Mesodermal cell (in vitro differentiated cells): ENCODE results near the gene ATP11A.

ENCODE experiments used
- H3K27ac ChIP-seq: 2 replicates; pipeline ENCODE4 v1.7.0; 2013; ENCODE audit warnings: mild to moderate bottlenecking, low read depth, low read length, moderate library complexity; ENCODE audit not compliant: severe bottlenecking
- H3K36me3 ChIP-seq: 2 replicates; pipeline ENCODE4 v1.7.1; 2013; ENCODE audit warnings: mild to moderate bottlenecking, low read length, moderate library complexity; ENCODE audit not compliant: control insufficient read depth, insufficient read depth
- H3K4me1 ChIP-seq: one replicate; pipeline ENCODE4 v1.7.1; 2013; ENCODE audit warnings: mild to moderate bottlenecking, low read length; ENCODE audit not compliant: insufficient read depth, control insufficient read depth, poor library complexity, severe bottlenecking
- H3K4me3 ChIP-seq: 2 replicates; pipeline ENCODE4 v1.7.0; 2013; ENCODE audit warnings: low read length, control low read depth, mild to moderate bottlenecking; ENCODE audit not compliant: insufficient read depth, poor library complexity, severe bottlenecking; ENCODE audit errors: extremely low read depth
- H3K9me3 ChIP-seq: 2 replicates; pipeline ENCODE4 v1.7.1; 2013; ENCODE audit warnings: mild to moderate bottlenecking, low read length, moderate library complexity; ENCODE audit not compliant: control insufficient read depth
- WGBS, 2 experiments: methylation state at CpG; one replicate each; pipeline ENCODE4 v1.1.5; 2013; ENCODE audit warnings: missing lambda C conversion rate in 2 of 2; ENCODE audit not compliant: insufficient coverage in 2 of 2; 5-methylcytosine and 5-hydroxymethylcytosine counted together

Gene ATP11A

GRCh38 chr13:112888238-112889111 is 198.6 kb downstream of the ATP11A start:
- Histone ChIP-seq H3K4me1 (peaks cover 11% of the 10 kb centered on the region), H3K9me3 (no peaks in the 10 kb centered on the region)
- WGBS, 2 experiments = 94 to 95% methylated on average over 27 to 33 of the region's 34 CpGs

DNA sequence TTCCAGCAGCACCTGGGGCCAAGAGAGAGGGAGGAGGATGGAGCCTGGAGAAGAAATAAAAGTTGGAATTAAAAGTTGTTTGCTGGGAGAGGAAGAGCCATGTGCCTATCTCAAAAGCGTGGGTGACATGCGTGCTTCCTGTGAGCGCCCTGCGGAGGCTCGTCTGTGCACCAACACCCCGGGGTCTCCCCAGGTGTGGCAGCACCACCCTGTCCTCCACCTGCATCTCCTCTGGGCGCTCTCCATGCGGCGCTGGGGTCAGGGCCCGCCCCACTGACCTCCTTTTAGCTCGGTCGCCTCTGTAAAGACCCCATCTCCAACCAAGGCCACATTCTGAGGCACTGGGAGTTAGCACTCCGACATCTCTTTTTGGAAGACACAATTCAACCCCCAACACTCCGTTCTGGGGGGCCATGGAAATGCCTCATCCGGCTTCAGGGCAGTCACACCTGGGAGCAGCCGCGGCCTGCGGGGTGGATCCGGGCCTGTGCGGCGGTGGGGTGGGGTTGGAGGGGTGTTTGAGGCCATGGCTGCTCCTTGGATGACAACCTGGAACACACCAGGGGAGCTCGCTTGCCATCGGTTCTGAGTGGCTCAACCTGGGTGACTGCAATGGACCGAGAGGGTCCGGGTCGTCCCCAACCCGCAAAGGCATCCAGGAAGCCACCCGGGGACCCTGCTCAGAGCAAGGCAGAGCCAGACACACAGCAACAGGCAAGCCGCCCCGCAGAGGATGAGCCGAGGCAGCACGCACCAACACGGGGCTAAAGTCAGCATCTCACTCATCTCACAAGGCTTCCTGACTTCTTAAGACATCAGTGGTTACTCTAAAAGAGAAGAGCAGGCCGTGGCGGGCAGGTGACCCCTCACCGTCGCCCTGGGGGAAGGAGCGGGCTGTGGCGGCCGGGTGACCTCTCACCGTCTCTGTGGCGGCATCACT is 199.8 kb downstream of the ATP11A start:
- no peaks in the 10 kb centered on the region for H3K9me3 ChIP-seq
- WGBS, 2 experiments = 91 to 93% methylated on average over 41 of the region's 42 CpGs
- no peak overlapping the region for H3K27ac ChIP-seq
- H3K36me3 ChIP-seq = peaks cover 6% of the 10 kb centered on the region
- no peak overlapping the region for H3K4me3 ChIP-seq
- peaks cover 16% of the 10 kb centered on the region for H3K4me1 ChIP-seq

More at GRCh38 chr13:112888238-112889111, 198.6 kb downstream of the ATP11A start:
- Histone ChIP-seq H3K27ac (no peak overlapping the region), H3K4me3 (no peak overlapping the region), H3K36me3 (peaks cover 9% of the 10 kb centered on the region)

GRCh38 chr13:112890316-112891145 is 200.7 kb downstream of the ATP11A start:
- H3K27ac ChIP-seq = no peak overlapping the region
- H3K4me1 ChIP-seq = peaks cover 22% of the 10 kb centered on the region
- no peaks in the 10 kb centered on the region for H3K9me3 ChIP-seq
- H3K4me3 ChIP-seq = no peak overlapping the region
- 90 to 93% methylated on average over 17 to 20 of the region's 27 CpGs for WGBS, 2 experiments
- no peaks in the 10 kb centered on the region for H3K36me3 ChIP-seq

GRCh38 chr13:112891477-112892401 is 201.9 kb downstream of the ATP11A start:
- no peaks in the 10 kb centered on the region for H3K9me3 ChIP-seq
- no peaks in the 10 kb centered on the region for H3K36me3 ChIP-seq
- peaks cover 22% of the 10 kb centered on the region for H3K4me1 ChIP-seq
- peak overlapping the region; percentile 31 for H3K27ac ChIP-seq
- WGBS, 2 experiments = 36% methylated on average over 31 to 40 of the region's 40 CpGs
- no peak overlapping the region for H3K4me3 ChIP-seq

GRCh38 chr13:112892426-112893206 is 202.8 kb downstream of the ATP11A start:
- no peak overlapping the region for H3K4me3 ChIP-seq
- 20 to 21% methylated on average over 18 to 20 of the region's 22 CpGs for WGBS, 2 experiments
- no peak overlapping the region for H3K27ac ChIP-seq
- H3K9me3 ChIP-seq = no peaks in the 10 kb centered on the region
- peaks cover 22% of the 10 kb centered on the region for H3K4me1 ChIP-seq
- no peaks in the 10 kb centered on the region for H3K36me3 ChIP-seq

DNA sequence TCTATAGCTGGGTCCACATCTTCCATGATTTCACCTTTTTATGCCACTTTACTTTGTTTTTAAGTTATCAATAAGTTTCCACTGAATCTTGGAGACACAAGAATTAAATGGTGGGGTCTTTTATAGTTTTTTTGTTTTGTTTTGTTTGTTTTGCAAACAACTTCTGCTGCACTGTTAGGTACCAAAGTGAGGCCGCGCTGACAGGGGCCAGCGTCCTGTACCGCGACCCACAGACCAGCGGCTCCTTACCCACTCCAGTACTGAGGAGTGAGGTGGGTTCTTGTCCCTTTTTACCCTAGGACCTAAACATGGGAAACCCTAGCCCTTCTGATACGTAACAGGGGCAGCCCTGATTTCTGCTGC is 203.3 kb downstream of the ATP11A start:
- H3K4me3 ChIP-seq = peak overlapping the region; percentile 36
- WGBS, 2 experiments = 36 to 37% methylated on average over 4 of the region's 7 CpGs
- no peaks in the 10 kb centered on the region for H3K9me3 ChIP-seq
- peaks cover 22% of the 10 kb centered on the region for H3K4me1 ChIP-seq
- peak overlapping the region; percentile 77 for H3K27ac ChIP-seq
- no peaks in the 10 kb centered on the region for H3K36me3 ChIP-seq

GRCh38 chr13:112893570-112894422 is 204.0 kb downstream of the ATP11A start:
- Histone ChIP-seq H3K27ac (peak overlapping the region; percentile 77), H3K9me3 (no peaks in the 10 kb centered on the region), H3K4me1 (peaks cover 22% of the 10 kb centered on the region), H3K36me3 (no peaks in the 10 kb centered on the region), H3K4me3 (peak overlapping the region; percentile 41)
- 9 to 10% methylated on average over 9 to 11 of the region's 51 CpGs for WGBS, 2 experiments

DNA sequence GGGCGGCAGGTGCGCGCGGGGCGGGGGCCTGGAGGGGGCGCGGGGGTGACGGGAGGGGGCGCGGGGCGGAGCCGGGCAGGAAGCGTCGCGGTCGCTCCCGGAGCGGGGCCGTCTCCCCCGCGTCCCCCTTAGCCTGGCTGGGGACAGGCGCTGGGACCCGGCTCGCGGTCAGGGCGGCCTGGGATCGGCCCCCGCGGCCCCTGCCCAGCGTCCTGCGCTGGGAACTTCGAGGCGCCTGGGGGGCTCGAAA is 204.5 kb downstream of the ATP11A start:
- Histone ChIP-seq H3K4me1 (peaks cover 22% of the 10 kb centered on the region), H3K36me3 (no peaks in the 10 kb centered on the region), H3K27ac (no peak overlapping the region), H3K4me3 (peak overlapping the region; percentile 41), H3K9me3 (no peaks in the 10 kb centered on the region)
- 0% methylated on average over 23 of the region's 34 CpGs for WGBS, 2 experiments
